Measurements from ENCODE around the gene LRRC38.
"Not testable (repeated sequence)": the region's sequence is repeated elsewhere in the genome, so short reads cannot be mapped to it uniquely, and the experiment has no call there.

The LRRC38 gene

DNA sequence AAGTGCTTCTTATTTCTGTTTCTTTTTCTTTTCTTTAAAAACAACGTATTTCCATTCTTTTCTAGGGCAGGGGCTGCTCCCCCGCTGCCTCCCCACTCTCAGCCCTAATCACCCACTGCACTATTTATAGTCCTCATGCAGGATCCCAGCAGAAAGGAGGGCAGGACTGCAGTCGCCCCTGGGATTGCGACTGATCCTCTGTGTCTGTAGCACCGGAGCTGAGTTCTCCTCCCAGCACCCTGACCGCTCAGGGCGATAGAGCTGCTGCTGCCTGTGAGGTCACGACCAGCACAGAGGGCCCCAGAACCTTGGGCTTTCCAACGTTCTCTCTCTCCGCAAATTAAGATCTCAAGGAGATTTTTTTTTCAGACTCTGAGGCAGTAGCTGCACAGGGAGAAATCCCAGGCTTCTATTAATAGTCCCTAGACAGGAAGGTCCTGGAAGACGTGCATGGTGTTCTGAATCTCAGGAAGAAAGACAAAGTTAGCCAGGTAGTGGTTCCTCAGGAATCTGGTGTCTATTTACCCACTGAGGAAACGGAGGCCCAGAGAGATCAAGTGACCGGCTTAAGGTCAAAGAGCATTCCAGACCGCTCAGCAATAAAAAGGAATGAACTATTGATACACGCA is 56.8 kb downstream of the LRRC38 start:
- no peak for DNase-seq

DNA sequence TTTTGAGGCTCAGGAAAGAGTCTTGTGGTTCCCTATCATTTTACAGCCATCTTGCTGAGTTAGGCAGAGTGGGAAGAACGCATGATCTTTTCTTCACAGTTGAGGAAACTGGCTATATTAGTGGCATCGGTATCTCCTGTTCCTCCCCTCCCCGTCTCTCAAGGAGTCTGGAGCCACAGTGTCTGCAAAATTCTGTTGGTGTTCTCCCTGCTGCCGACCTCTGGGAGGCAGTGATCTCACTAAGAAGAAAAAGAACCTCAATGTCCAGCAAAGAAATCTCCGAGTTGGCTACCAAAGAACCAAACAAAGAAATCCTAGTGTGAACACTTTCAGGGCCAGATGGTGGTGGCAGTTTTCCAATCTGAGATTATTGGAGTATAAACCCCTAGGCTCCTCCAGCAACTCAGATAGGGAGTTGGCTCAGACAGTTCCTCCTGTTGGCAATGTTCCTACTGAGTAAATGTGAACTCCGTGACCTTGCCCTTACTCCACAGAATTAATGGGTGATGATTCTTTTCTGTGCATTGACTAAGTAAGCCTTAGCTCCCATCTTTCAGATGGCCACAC is 62.3 kb downstream of the LRRC38 start:
- no peak for DNase-seq

DNA sequence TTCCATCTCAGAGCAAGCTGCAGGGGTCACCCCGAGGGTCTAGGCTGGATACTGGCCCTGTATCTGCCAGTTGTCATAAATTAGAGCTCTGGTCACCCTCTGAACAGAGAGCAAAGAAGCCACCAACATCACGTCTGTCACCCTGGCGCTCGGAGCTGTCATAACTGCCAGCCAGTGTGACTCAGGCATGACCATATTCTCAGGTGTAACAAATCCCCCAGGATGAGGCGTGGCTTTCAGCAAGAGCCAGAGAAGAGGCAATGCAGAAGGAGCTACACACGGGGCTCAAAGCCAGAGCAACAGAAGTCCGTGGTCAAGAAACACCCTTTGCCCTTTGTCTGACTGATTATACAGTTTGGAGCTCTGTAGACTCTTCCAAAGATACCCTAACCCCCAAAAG is 63.6 kb downstream of the LRRC38 start:
- DNase-seq, result no peak

DNA sequence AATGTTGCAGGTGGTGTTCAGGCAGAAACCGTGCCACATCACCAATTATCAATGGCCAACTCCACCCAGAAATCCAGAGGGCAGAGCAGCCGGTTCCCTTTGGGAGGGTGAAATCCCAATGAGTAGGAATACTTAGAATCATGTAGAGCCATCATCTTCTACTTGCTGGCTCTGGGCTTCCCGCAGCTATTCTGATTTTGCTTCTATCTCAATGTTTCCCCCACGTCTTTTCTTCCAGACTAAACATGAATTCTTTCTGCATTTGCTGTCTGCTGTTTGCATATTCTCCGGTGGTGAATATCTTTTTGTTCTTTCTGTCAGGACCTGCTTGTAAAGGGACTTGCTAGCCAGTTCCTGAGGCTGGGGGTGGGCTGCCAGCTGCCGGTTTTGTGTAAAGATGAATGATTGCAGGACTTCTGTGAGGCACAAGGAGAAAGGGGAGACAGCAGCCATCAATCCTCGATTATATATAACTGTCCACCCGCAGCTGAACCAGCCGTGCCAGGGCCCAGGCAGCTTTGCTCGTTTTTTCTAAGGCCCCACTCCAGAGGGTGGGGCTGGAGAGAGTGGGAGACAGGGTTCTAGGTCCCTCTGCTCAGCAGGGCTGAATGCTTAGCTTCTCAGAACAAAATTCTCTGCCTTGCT is 70.3 kb downstream of the LRRC38 start:
- DNase-seq, result no peak

DNA sequence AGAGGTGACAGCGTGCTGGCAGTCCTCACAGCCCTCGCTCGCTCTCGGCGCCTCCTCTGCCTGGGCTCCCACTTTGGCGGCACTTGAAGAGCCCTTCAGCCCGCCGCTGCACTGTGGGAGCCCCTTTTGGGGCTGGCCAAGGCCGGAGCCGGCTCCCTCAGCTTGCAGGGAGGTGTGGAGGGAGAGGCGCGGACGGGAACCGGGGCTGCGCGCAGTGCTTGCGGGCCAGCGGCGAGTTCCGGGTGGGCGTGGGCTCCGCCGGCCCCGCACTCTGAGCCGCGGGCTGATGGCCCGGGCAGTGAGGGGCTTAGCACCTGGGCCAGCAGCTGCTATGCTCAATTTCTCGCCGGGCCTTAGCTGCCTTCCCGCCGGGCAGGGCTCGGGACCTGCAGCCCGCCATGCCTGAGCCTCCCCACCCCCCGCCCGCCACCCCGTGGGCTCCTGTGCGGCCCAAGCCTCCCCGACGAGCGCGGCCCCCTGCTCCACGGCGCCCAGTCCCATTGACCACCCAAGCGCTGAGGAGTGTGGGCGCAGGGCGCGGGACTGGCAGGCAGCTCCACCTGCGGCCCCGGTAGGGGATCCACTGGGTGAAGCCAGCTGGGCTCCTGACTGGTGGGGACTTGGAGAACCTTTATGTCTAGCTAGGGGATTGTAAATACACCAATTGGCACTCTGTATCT is 74.6 kb downstream of the LRRC38 start:
- DNase-seq, result not testable (repeated sequence)

DNA sequence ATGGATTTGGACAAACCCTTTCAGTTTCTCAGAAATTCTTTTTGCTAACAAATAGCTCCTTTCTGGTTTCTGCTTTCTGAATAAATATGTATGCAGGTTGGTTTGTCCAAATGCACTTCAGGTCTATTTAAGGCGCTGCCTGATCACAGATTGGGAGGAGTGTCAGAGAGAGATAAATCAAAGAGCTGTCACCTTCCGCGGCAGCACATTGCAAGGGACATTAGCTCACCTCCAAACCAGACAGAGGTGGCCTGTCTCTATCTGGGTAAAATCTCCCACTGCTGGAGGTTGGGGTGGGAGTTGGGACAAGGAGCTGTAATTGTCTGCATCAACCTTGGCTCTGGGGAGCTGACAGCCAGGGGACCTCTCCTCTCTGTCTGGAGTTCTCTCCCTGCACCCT is 78.3 kb downstream of the LRRC38 start:
- DNase-seq, result no peak

DNA sequence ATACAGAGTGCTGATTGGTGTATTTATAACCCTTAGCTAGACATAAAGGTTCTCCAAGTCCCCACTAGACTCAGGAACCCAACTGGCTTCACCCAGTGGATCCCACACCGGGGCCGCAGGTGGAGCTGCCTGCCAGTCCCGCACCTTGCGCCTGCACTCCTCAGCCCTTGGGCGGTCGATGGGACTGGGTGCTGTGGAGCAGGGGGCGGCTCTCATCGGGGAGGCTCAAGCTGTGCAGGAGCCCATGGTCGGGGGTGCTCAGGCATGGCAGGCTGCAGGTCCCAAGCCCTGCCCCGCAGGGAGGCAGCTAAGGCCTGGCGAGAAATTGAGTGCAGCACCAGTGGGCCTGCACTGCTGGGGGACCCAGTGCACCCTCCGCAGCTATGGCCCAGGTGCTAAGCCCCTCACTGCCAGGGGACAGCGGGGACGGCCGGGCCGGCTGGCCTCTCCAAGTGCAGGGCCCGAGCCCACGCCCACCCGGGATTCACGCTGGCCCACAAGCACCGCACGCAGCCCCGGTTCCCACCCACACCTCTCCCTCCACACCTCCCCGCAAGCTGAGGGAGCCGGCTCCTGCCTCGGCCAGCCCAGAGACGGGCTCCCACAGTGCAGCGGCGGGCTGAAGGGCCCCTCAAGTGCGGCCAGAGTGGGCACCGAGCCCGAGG is 80.0 kb downstream of the LRRC38 start:
- not testable (repeated sequence) for DNase-seq

DNA sequence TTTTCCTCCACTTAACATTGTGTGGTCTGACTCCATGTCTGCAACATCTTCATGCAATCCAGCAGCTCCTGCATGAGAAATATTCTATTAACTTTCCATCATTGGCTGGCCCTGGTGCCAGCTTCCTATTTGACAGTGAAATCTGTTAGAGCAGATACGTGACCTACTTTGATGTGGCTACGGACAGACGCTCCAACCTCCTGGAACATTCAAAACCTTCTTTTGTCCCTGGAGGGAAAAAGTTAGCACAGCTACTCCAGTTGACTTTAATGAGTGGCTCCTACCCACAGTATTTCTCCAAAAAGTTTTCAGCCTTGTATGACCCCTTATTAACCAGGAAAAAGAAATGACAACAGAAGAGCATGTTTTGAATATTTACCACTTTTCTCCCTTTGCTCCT is 81.6 kb downstream of the LRRC38 start:
- DNase-seq, result no peak

DNA sequence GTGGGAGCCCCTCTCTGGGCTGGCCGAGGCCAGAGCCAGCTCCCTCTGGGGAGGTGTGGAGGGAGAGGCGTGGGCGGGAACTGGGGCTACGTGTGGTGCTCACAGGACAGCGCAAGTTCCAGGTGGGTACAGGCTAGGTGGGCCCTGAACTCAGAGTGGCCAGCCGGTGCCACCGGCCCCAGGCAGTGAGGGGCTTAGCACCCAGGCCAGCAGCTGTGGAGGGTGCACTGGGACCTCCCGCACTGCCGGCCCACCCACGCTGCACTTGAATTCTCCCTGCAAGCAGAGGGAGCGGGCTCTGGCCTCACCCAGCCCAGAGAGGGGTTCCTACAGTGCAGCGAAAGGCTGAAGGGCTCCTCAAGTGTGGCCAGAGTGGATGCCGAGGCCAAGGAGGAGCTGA is 83.3 kb downstream of the LRRC38 start:
- no peak for DNase-seq

All from NK-92 treated with Interleukin-12 subunit alpha and Interleukin-12 subunit beta, amount 100 ng/mL, for 24 hours (cell line).